Measurements from ENCODE around the gene MAPT. TPM values are rescaled to one million over a fixed set of nuclear protein-coding genes. Genes with fewer than 3 reads are reported as not detected.

Gene MAPT
- total RNA-seq, 1 donor from 2014 or later, result 5.1 TPM

- H3K36me3 ChIP-seq, result no peaks in the 10 kb centered on the region
- DNase-seq (no peak), ATAC-seq (no peak)
- no peak overlapping the region for H3K4me3 ChIP-seq
- intact Hi-C loops (cut with DNase I), result no loop called here
- H3K27ac ChIP-seq, result no peak overlapping the region
- H3K9me3 ChIP-seq, result no peaks in the 10 kb centered on the region
- no peaks in the 10 kb centered on the region for H3K27me3 ChIP-seq
- no peaks in the 10 kb centered on the region for H3K4me1 ChIP-seq
- TF ChIP-seq CTCF (IDR thresholded peaks at IDR 0.05), result no peak
These were observed 90.0 kb downstream of the MAPT start for GRCh38 chr17:45984368-45984767.

GRCh38 chr17:45985447-45985846 is 91.1 kb downstream of the MAPT start:
- ATAC-seq (no peak), DNase-seq (no peak)
- Histone ChIP-seq H3K4me1 (no peaks in the 10 kb centered on the region), H3K9me3 (no peaks in the 10 kb centered on the region), H3K27ac (no peak overlapping the region), H3K27me3 (no peaks in the 10 kb centered on the region), H3K36me3 (no peaks in the 10 kb centered on the region), H3K4me3 (no peak overlapping the region)
- intact Hi-C loops (cut with DNase I), result no loop called here
- no peak for TF ChIP-seq CTCF (IDR thresholded peaks at IDR 0.05)

- Histone ChIP-seq H3K9me3 (no peaks in the 10 kb centered on the region), H3K4me1 (no peaks in the 10 kb centered on the region), H3K27ac (no peak overlapping the region), H3K27me3 (no peaks in the 10 kb centered on the region), H3K4me3 (no peak overlapping the region), H3K36me3 (no peaks in the 10 kb centered on the region)
- TF ChIP-seq CTCF (IDR thresholded peaks at IDR 0.05), result no peak
- intact Hi-C loops (cut with DNase I), result no loop called here
- DNase-seq, result no peak
- no peak for ATAC-seq
These were observed 91.7 kb downstream of the MAPT start for GRCh38 chr17:45986056-45986455.

- no peaks in the 10 kb centered on the region for H3K36me3 ChIP-seq
- DNase-seq (no peak), ATAC-seq (no peak)
- H3K4me1 ChIP-seq, result no peaks in the 10 kb centered on the region
- intact Hi-C loops (cut with DNase I), result no loop called here
- no peaks in the 10 kb centered on the region for H3K9me3 ChIP-seq
- H3K27ac ChIP-seq, result no peak overlapping the region
- H3K27me3 ChIP-seq, result no peaks in the 10 kb centered on the region
- H3K4me3 ChIP-seq, result no peak overlapping the region
- TF ChIP-seq CTCF (IDR thresholded peaks at IDR 0.05), result no peak
These were observed 93.4 kb downstream of the MAPT start for GRCh38 chr17:45987706-45988105.

GRCh38 chr17:45989759-45990158 is 95.4 kb downstream of the MAPT start:
- ATAC-seq (no peak), DNase-seq (no peak)
- H3K36me3 ChIP-seq, result no peaks in the 10 kb centered on the region
- no peaks in the 10 kb centered on the region for H3K4me1 ChIP-seq
- no peak for TF ChIP-seq CTCF (IDR thresholded peaks at IDR 0.05)
- intact Hi-C loops (cut with DNase I), result no loop called here
- no peaks in the 10 kb centered on the region for H3K9me3 ChIP-seq
- no peaks in the 10 kb centered on the region for H3K27me3 ChIP-seq
- no peak overlapping the region for H3K27ac ChIP-seq
- no peak overlapping the region for H3K4me3 ChIP-seq

GRCh38 chr17:45990886-45991285 is 96.5 kb downstream of the MAPT start:
- Histone ChIP-seq H3K27me3 (no peaks in the 10 kb centered on the region), H3K27ac (no peak overlapping the region), H3K9me3 (no peaks in the 10 kb centered on the region), H3K36me3 (no peaks in the 10 kb centered on the region), H3K4me3 (no peak overlapping the region), H3K4me1 (no peaks in the 10 kb centered on the region)
- no peak for TF ChIP-seq CTCF (IDR thresholded peaks at IDR 0.05)
- no peak for DNase-seq
- no peak for ATAC-seq
- intact Hi-C loops (cut with DNase I), result no loop called here
